Smooth muscle cell (in vitro differentiated cells): ENCODE results near the gene SKIDA1. TPM values are rescaled to one million over a fixed set of nuclear protein-coding genes. Genes with fewer than 3 reads are reported as not detected.
"Not testable (repeated sequence)": the region's sequence is repeated elsewhere in the genome, so short reads cannot be mapped to it uniquely, and the experiment has no call there.

Source experiments
- DNase-seq: peaks from one replicate; lab custom pipeline; 2025; ENCODE audit not compliant: unreplicated experiment; lab: John Stamatoyannopoulos, UW
- H2AFZ ChIP-seq: fragments of 200-600 bp; sonication (generic); 2 replicates; pipeline ENCODE4 v1.6.0; 2016; ENCODE audit warnings: antibody characterized with exemption, low read depth, mild to moderate bottlenecking
- H3F3A ChIP-seq: fragments of 200-600 bp; sonication (generic); 2 replicates; pipeline ENCODE4 v1.6.0; 2017; ENCODE audit warnings: antibody characterized with exemption, low read depth
- H3K27ac ChIP-seq: fragments of 200-600 bp; sonication (generic); 2 replicates; pipeline ENCODE4 v1.5.1; 2016; ENCODE audit warnings: low read depth, mild to moderate bottlenecking
- H3K27me3 ChIP-seq: fragments of 200-600 bp; sonication (generic); 2 replicates; pipeline ENCODE4 v1.6.1; 2016; ENCODE audit warnings: low read depth, mild to moderate bottlenecking
- H3K36me3 ChIP-seq: fragments of 200-600 bp; sonication (generic); 2 replicates; pipeline ENCODE4 v1.5.1; 2016; ENCODE audit warnings: low read depth
- H3K4me1 ChIP-seq: fragments of 200-600 bp; sonication (generic); 2 replicates; pipeline ENCODE4 v1.5.1; 2016; ENCODE audit warnings: low read depth
- H3K4me2 ChIP-seq: fragments of 200-600 bp; sonication (generic); 2 replicates; pipeline ENCODE4 v1.6.0; 2016; ENCODE audit warnings: mild to moderate bottlenecking
- H3K4me3 ChIP-seq: fragments of 200-600 bp; sonication (generic); 2 replicates; pipeline ENCODE4 v1.5.1; 2016; ENCODE audit warnings: mild to moderate bottlenecking
- H3K79me2 ChIP-seq: fragments of 200-600 bp; sonication (generic); 2 replicates; pipeline ENCODE4 v1.6.0; 2016; ENCODE audit warnings: low read depth, mild to moderate bottlenecking
- H3K9ac ChIP-seq: fragments of 200-600 bp; sonication (generic); 2 replicates; pipeline ENCODE4 v1.6.0; 2016; ENCODE audit warnings: low read depth
- H3K9me3 ChIP-seq: fragments of 200-600 bp; sonication (generic); replicated peaks from 2 replicates; pipeline ENCODE4 v1.5.1; 2016; ENCODE audit warnings: low read depth
- H4K20me1 ChIP-seq: fragments of 200-600 bp; sonication (generic); 2 replicates; pipeline ENCODE4 v1.6.0; 2016; ENCODE audit warnings: low read depth
- WGBS: methylation state at CpG from one replicate; pipeline ENCODE4 v1.1.7; 2016; ENCODE audit warnings: low lambda C conversion rate; 5-methylcytosine and 5-hydroxymethylcytosine counted together
- polyA plus RNA-seq: library from polyadenylated mRNA; unstranded; fragments of >200 nt; fragmentation: Nextera tagmentation; extraction: Ambion mirVana; gene quantifications from 2 replicates; pipeline ENCODE4 v1.2.1, GENCODE V29; 2016
- total RNA-seq: library from RNA; depleted of rRNA; stranded (reverse); fragments of >200 nt; gene quantifications from 2 replicates; pipeline ENCODE4 v1.2.3, GENCODE V29; 2014
- TF ChIP-seq, protein P1 (sequence below): fragments of 200-600 bp; sonication (generic); IDR thresholded peaks from 2 replicates; pipeline ENCODE4 v1.5.1; 2017; ENCODE audit warnings: borderline replicate concordance, mild to moderate bottlenecking, antibody characterized with exemption; ENCODE audit not compliant: insufficient read depth, poor library complexity, severe bottlenecking

Gene SKIDA1
- total and polyA plus RNA-seq, 2 experiments from 2014 or later: 0.53 to 1.8 TPM

DNA sequence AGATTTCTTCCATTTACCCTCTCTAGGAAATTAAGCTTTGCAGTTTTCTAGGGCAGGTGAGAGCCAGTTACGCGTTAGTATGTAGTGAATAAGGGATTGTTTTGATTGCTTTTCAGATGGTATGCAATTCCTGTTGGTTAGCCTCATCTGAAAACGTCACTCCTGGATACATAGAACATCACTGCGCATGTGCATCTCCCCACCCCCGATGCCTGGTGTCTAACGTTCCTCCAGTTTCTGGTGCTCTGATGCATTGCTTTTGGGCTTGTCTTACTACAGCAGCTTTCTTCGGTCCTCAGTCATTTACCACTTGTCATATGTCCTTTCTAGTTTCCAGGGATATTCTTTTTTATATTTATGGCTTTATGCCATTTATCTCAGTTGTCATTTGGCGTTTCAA is 31.0 kb upstream of the SKIDA1 start:
- TF ChIP-seq, protein P1, sequence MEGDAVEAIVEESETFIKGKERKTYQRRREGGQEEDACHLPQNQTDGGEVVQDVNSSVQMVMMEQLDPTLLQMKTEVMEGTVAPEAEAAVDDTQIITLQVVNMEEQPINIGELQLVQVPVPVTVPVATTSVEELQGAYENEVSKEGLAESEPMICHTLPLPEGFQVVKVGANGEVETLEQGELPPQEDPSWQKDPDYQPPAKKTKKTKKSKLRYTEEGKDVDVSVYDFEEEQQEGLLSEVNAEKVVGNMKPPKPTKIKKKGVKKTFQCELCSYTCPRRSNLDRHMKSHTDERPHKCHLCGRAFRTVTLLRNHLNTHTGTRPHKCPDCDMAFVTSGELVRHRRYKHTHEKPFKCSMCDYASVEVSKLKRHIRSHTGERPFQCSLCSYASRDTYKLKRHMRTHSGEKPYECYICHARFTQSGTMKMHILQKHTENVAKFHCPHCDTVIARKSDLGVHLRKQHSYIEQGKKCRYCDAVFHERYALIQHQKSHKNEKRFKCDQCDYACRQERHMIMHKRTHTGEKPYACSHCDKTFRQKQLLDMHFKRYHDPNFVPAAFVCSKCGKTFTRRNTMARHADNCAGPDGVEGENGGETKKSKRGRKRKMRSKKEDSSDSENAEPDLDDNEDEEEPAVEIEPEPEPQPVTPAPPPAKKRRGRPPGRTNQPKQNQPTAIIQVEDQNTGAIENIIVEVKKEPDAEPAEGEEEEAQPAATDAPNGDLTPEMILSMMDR: no peak
- DNase-seq: no peak
- H3K79me2 ChIP-seq: peaks cover 91% of the 10 kb centered on the region
- no peak overlapping the region for H3K4me2 ChIP-seq
- H4K20me1 ChIP-seq: peaks cover 80% of the 10 kb centered on the region
- peaks cover 10% of the 10 kb centered on the region for H3K36me3 ChIP-seq
- no peak overlapping the region for H2AFZ ChIP-seq
- H3K4me3 ChIP-seq: no peak overlapping the region
- H3K9me3 ChIP-seq: no peaks in the 10 kb centered on the region
- H3K27me3 ChIP-seq: no peaks in the 10 kb centered on the region
- WGBS: 93% methylated on average over 8 of the region's 8 CpGs
- H3K9ac ChIP-seq: no peak overlapping the region
- no peak overlapping the region for H3K27ac ChIP-seq
- no peaks in the 10 kb centered on the region for H3K4me1 ChIP-seq
- H3F3A ChIP-seq: no peaks in the 10 kb centered on the region

DNA sequence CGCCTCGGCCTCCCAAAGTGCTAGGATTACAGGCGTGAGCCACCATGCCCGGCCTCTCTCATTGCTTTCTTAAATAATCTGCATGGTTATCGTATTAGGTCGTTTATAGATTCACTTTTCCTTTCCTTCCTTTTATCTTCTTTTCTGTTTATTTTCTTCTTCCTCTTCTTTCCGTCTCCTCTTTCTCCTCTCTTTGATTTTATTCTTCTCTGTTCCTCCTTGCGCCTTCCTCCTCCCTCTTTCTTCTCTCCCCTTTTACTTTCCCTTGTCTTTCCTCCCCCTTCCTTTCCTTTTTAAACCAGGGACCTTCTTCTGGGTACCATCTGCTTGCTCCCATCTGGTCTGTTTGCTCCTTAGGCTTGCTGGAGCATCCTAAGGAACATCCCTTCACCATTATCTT is 27.2 kb upstream of the SKIDA1 start:
- no peaks in the 10 kb centered on the region for H3K9me3 ChIP-seq
- no peak overlapping the region for H3K4me3 ChIP-seq
- H4K20me1 ChIP-seq: peaks cover 88% of the 10 kb centered on the region
- H3K9ac ChIP-seq: no peak overlapping the region
- DNase-seq: no peak
- H3K4me1 ChIP-seq: no peaks in the 10 kb centered on the region
- H3F3A ChIP-seq: no peaks in the 10 kb centered on the region
- no peaks in the 10 kb centered on the region for H3K27me3 ChIP-seq
- H3K79me2 ChIP-seq: peaks cover 84% of the 10 kb centered on the region
- H3K27ac ChIP-seq: no peak overlapping the region
- TF ChIP-seq, protein P1: no peak
- 86% methylated on average over 8 of the region's 8 CpGs for WGBS
- no peak overlapping the region for H3K4me2 ChIP-seq
- H2AFZ ChIP-seq: no peak overlapping the region
- peaks cover 10% of the 10 kb centered on the region for H3K36me3 ChIP-seq

DNA sequence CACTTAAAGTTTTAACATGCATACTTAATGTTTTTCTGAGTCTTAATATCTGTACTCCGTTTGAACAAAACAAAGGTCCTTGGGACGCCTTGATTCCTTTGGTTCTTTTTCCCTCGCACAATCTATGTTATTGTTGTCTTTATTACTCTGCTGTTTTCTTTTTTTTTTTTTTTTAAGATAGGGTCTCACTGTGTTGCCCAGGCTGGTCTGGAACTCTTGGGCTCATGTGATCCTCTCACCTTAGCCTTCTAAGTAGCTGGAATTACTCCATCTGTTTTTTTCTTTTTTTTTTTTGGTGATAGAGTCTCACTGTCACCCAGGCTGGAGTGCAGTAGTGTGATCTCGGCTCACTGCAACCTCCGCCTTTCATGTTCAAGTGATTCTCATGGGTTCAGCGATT is 21.8 kb upstream of the SKIDA1 start:
- no peaks in the 10 kb centered on the region for H3F3A ChIP-seq
- peaks cover 88% of the 10 kb centered on the region for H3K79me2 ChIP-seq
- H3K9me3 ChIP-seq: no peaks in the 10 kb centered on the region
- no peaks in the 10 kb centered on the region for H3K27me3 ChIP-seq
- H3K9ac ChIP-seq: no peak overlapping the region
- H3K4me1 ChIP-seq: no peaks in the 10 kb centered on the region
- H3K4me3 ChIP-seq: no peak overlapping the region
- H3K4me2 ChIP-seq: no peak overlapping the region
- no peak overlapping the region for H2AFZ ChIP-seq
- peaks cover 75% of the 10 kb centered on the region for H4K20me1 ChIP-seq
- DNase-seq: no peak
- peaks cover 26% of the 10 kb centered on the region for H3K36me3 ChIP-seq
- 96% methylated on average over 6 of the region's 6 CpGs for WGBS
- TF ChIP-seq, protein P1: no peak
- no peak overlapping the region for H3K27ac ChIP-seq

DNA sequence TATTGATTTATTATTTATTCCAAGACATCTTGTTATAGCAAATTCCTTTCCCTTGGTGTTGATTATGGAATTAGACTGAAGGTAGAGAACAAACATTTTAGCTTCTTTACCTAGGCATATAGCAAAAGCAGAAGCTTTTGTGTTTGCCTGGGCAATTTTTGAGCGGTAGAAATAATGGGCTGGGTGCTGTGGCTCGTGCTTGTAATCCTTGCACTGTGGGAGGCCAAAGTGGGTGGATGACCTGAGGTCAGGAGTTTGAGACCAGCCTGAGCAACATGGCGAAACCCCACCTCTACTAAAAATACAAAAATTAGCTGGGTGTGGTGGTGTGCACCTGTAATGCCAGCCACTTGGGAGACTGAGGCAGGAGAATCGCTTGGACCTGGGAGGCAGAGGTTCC is 15.2 kb upstream of the SKIDA1 start:
- H4K20me1 ChIP-seq: peaks cover 79% of the 10 kb centered on the region
- 91% methylated on average over 4 of the region's 4 CpGs for WGBS
- not testable (repeated sequence) for H3K4me1 ChIP-seq, H3K27ac ChIP-seq, H3K27me3 ChIP-seq, H2AFZ ChIP-seq, DNase-seq, H3F3A ChIP-seq, H3K9ac ChIP-seq, H3K4me3 ChIP-seq, H3K4me2 ChIP-seq, H3K9me3 ChIP-seq
- peaks cover 29% of the 10 kb centered on the region for H3K36me3 ChIP-seq
- H3K79me2 ChIP-seq: peaks cover 88% of the 10 kb centered on the region
